Suprapubic skin (tissue), 4 donors: Measurements from ENCODE around the gene CCDC9. TPM values are rescaled to one million over a fixed set of nuclear protein-coding genes. Genes with fewer than 3 reads are reported as not detected.
A peak's percentile ranks its signal among the peaks of the same experiment; 100 is the strongest.
"Not testable (repeated sequence)": the region's sequence is repeated elsewhere in the genome, so short reads cannot be mapped to it uniquely, and the experiment has no call there.

Experiments used
- DNase-seq, 2 donors: peaks; one replicate each; pipeline ENCODE4 v3.0.0-alpha.2; 2019; ENCODE audit warnings: low spot score in 2 of 2
- H3K27ac ChIP-seq: fragments of 200-600 bp; sonication (generic); one replicate; pipeline ENCODE4 v1.5.1; 2019
- H3K27me3 ChIP-seq: fragments of 200-600 bp; sonication (generic); one replicate; pipeline ENCODE4 v1.5.1; 2019
- H3K36me3 ChIP-seq: fragments of 200-600 bp; sonication (generic); one replicate; pipeline ENCODE4 v1.5.1; 2019
- H3K4me1 ChIP-seq: fragments of 200-600 bp; sonication (generic); one replicate; pipeline ENCODE4 v1.5.1; 2019
- H3K4me3 ChIP-seq: fragments of 200-600 bp; sonication (generic); one replicate; pipeline ENCODE4 v1.5.1; 2019; ENCODE audit warnings: mild to moderate bottlenecking
- H3K9me3 ChIP-seq: fragments of 200-600 bp; sonication (generic); one replicate; pipeline ENCODE4 v1.5.1; 2019
- EP300 ChIP-seq: sonication (generic); formaldehyde crosslinking; IDR thresholded peaks from one replicate; pipeline ENCODE4 v1.6.1; 2017; ENCODE audit warnings: antibody characterized with exemption
- POLR2A ChIP-seq, 2 donors: fragments of 450-650 bp; IDR thresholded peaks; one replicate each; pipeline ENCODE4 v1.6.1; 2017; ENCODE audit warnings: antibody characterized with exemption in 2 of 2, mild to moderate bottlenecking in 2 of 2, moderate library complexity in 2 of 2
- POLR2AphosphoS5 ChIP-seq, 3 donors: sonication (generic); formaldehyde crosslinking; IDR thresholded peaks; one replicate each; pipeline ENCODE4 v1.6.1; 2017; ENCODE audit warnings: antibody characterized with exemption in 3 of 3
- WGBS: methylation state at CpG from one replicate; pipeline ENCODE4 v1.1.5; 2018; 5-methylcytosine and 5-hydroxymethylcytosine counted together
- total RNA-seq, 4 donors: library from RNA; depleted of rRNA; stranded (reverse); fragments of >200 nt; gene quantifications; one replicate each; pipeline ENCODE4 v1.1.0, GENCODE V29; 2016
- TF ChIP-seq, protein P1 (sequence below), 2 donors: fragments of 200-600 bp in 1 of 2; fragments of 450-650 bp in 1 of 2; sonication (generic) in 1 of 2; IDR thresholded peaks; one replicate each; pipeline ENCODE4 v1.5.1; 2016 to 2019; ENCODE audit warnings: antibody characterized with exemption in 2 of 2, mild to moderate bottlenecking in 1 of 2, moderate library complexity in 1 of 2

The CCDC9 gene
- total RNA-seq, 4 donors from 2014 or later: 24.6 to 33.2 (median 27.4) TPM

GRCh38 chr19:47247308-47247990 is 8.9 kb upstream of the CCDC9 start:
- H3K36me3 ChIP-seq: no peaks in the 10 kb centered on the region
- H3K9me3 ChIP-seq: no peaks in the 10 kb centered on the region
- 31% methylated on average over 25 of the region's 25 CpGs for WGBS
- no peak overlapping the region for H3K27ac ChIP-seq
- DNase-seq: peak; percentile 86 to 93
- H3K4me1 ChIP-seq: peaks cover 26% of the 10 kb centered on the region
- no peak overlapping the region for H3K4me3 ChIP-seq
- TF ChIP-seq EP300 (no peak), POLR2A (IDR thresholded peaks at IDR 0.05) (no peak), POLR2AphosphoS5 (IDR thresholded peaks at IDR 0.05) (no peak)
- TF ChIP-seq, protein P1, sequence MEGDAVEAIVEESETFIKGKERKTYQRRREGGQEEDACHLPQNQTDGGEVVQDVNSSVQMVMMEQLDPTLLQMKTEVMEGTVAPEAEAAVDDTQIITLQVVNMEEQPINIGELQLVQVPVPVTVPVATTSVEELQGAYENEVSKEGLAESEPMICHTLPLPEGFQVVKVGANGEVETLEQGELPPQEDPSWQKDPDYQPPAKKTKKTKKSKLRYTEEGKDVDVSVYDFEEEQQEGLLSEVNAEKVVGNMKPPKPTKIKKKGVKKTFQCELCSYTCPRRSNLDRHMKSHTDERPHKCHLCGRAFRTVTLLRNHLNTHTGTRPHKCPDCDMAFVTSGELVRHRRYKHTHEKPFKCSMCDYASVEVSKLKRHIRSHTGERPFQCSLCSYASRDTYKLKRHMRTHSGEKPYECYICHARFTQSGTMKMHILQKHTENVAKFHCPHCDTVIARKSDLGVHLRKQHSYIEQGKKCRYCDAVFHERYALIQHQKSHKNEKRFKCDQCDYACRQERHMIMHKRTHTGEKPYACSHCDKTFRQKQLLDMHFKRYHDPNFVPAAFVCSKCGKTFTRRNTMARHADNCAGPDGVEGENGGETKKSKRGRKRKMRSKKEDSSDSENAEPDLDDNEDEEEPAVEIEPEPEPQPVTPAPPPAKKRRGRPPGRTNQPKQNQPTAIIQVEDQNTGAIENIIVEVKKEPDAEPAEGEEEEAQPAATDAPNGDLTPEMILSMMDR (IDR thresholded peaks at IDR 0.05): peak; percentile 91 to 94
- no peaks in the 10 kb centered on the region for H3K27me3 ChIP-seq

- not testable (repeated sequence) for H3K9me3 ChIP-seq, H3K27me3 ChIP-seq, H3K27ac ChIP-seq, DNase-seq, H3K4me3 ChIP-seq, H3K36me3 ChIP-seq
- peaks cover 21% of the 10 kb centered on the region for H3K4me1 ChIP-seq
- 92% methylated on average over 8 of the region's 8 CpGs for WGBS
Observed at GRCh38 chr19:47253016-47253415, 3.3 kb upstream of the CCDC9 start.

GRCh38 chr19:47253467-47253881 is 2.9 kb upstream of the CCDC9 start:
- TF ChIP-seq EP300: no peak
- TF ChIP-seq POLR2AphosphoS5 (IDR thresholded peaks at IDR 0.05): no peak
- TF ChIP-seq, protein P1 (IDR thresholded peaks at IDR 0.05): no peak
- TF ChIP-seq POLR2A (IDR thresholded peaks at IDR 0.05): no peak
- WGBS: 54% methylated on average over 3 of the region's 3 CpGs
- no peaks in the 10 kb centered on the region for H3K9me3 ChIP-seq

GRCh38 chr19:47253970-47254369 is 2.4 kb upstream of the CCDC9 start:
- H3K4me1 ChIP-seq: peaks cover 30% of the 10 kb centered on the region
- TF ChIP-seq POLR2A (IDR thresholded peaks at IDR 0.05) (no peak), POLR2AphosphoS5 (IDR thresholded peaks at IDR 0.05) (no peak), EP300 (no peak)
- TF ChIP-seq, protein P1 (IDR thresholded peaks at IDR 0.05): no peak
- WGBS: 97% methylated on average over 5 of the region's 5 CpGs
- H3K27me3 ChIP-seq: no peaks in the 10 kb centered on the region
- no peak for DNase-seq
- H3K9me3 ChIP-seq: no peaks in the 10 kb centered on the region
- no peak overlapping the region for H3K4me3 ChIP-seq
- peaks cover 2% of the 10 kb centered on the region for H3K36me3 ChIP-seq
- H3K27ac ChIP-seq: no peak overlapping the region

More at GRCh38 chr19:47253467-47253881, 2.9 kb upstream of the CCDC9 start:
- DNase-seq: no peak
- no peak overlapping the region for H3K4me3 ChIP-seq
- H3K4me1 ChIP-seq: peaks cover 25% of the 10 kb centered on the region
- no peaks in the 10 kb centered on the region for H3K36me3 ChIP-seq
- no peak overlapping the region for H3K27ac ChIP-seq
- no peaks in the 10 kb centered on the region for H3K27me3 ChIP-seq

DNA sequence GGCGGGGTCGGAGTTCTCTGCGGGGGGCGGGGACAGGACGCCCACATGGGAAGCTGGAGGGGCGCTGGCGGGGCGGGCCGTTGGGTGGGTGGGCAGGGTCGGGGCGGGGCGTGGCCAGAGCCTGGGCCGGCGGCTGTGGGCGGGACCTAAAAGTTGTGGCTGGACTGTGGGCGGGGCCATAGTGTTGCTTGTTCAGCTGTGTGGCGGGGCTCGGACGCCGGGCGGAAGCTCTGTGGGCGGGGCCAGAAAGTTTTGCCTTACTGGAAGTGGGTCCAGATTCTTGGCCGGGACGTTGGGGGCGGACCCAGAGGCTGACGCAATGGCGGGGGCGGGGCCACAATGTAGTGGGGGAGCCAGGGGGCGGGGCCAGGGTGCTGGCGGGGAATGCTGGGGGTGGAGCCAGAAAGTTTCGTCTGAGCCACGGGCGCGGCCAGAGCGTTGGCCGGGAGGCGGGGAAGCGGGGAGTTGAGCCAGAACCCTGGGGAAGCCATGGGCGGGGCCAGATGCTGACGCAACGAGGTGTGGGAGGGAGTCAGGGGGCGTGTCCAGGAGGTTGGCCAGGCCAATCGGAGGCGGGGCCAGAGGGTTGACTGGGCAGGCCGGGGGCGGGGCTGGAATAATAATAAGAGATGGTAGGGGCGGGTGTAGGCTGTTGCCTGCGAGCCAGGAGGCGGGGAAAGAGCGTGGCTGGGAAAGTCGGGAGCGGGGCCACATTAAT is 527 bp downstream of the CCDC9 start:
- DNase-seq: peak; percentile 100
- WGBS: 1% methylated on average over 52 of the region's 52 CpGs
- Histone ChIP-seq H3K9me3 (no peaks in the 10 kb centered on the region), H3K4me3 (peak overlapping the region; percentile 65), H3K27ac (peak overlapping the region; percentile 94), H3K27me3 (no peaks in the 10 kb centered on the region), H3K36me3 (peaks cover 30% of the 10 kb centered on the region), H3K4me1 (peaks cover 33% of the 10 kb centered on the region)
- TF ChIP-seq POLR2A (IDR thresholded peaks at IDR 0.05) (no peak), EP300 (no peak), POLR2AphosphoS5 (IDR thresholded peaks at IDR 0.05) (no peak)
- TF ChIP-seq, protein P1 (IDR thresholded peaks at IDR 0.05): no peak
